Stimulated activated CD8-positive, alpha-beta memory T cell treated with anti-CD3 and anti-CD28 coated beads, Interleukin-4, amount 100 ng/mL, for 1 hour (primary cell): ENCODE data around the gene UBALD1.

Experiments used
- DNase-seq, 2 donors: peaks; one replicate each; pipeline ENCODE4 v3.0.0-alpha.2; 2020; ENCODE audit warnings: low read depth in 2 of 2, low spot score in 1 of 2

The UBALD1 gene

GRCh38 chr16:4646773-4647643 lies 32.3 kb upstream of the UBALD1 start:
- DNase-seq: no peak

GRCh38 chr16:4641895-4642294 lies 27.2 kb upstream of the UBALD1 start:
- no peak for DNase-seq

GRCh38 chr16:4641306-4641687 lies 26.6 kb upstream of the UBALD1 start:
- DNase-seq: no peak

GRCh38 chr16:4640572-4641305 lies 26.1 kb upstream of the UBALD1 start:
- no peak for DNase-seq

- no peak for DNase-seq
These were observed 25.3 kb upstream of the UBALD1 start for GRCh38 chr16:4639899-4640509.

- no peak for DNase-seq
These were observed 22.9 kb upstream of the UBALD1 start for GRCh38 chr16:4637501-4638166.

GRCh38 chr16:4636196-4636595 lies 21.5 kb upstream of the UBALD1 start:
- no peak for DNase-seq

- DNase-seq: no peak
These were observed 20.1 kb upstream of the UBALD1 start for GRCh38 chr16:4634768-4635167.

GRCh38 chr16:4633910-4634635 lies 19.4 kb upstream of the UBALD1 start:
- DNase-seq: no peak

GRCh38 chr16:4631444-4631843 lies 16.8 kb upstream of the UBALD1 start:
- no peak for DNase-seq

- DNase-seq: no peak
These were observed 13.6 kb upstream of the UBALD1 start for GRCh38 chr16:4628283-4628682.

- DNase-seq: no peak
These were observed 11.7 kb upstream of the UBALD1 start for GRCh38 chr16:4626396-4626795.

GRCh38 chr16:4625560-4626159 lies 11.0 kb upstream of the UBALD1 start:
- no peak for DNase-seq

GRCh38 chr16:4624827-4625559 lies 10.3 kb upstream of the UBALD1 start:
- DNase-seq: peak; percentile 39 to 44

- peak; percentile 70 to 84 for DNase-seq
These were observed 9.5 kb upstream of the UBALD1 start, which contains the start of gene MGRN1 for GRCh38 chr16:4624015-4624826. MGRN1 (plus strand) TSS chr16:4624826; CDS start chr16:4624961, 135 bp downstream.

- DNase-seq: no peak
These were observed 8.9 kb upstream of the UBALD1 start for GRCh38 chr16:4623593-4623992.

GRCh38 chr16:4618645-4619418 lies 4.1 kb upstream of the UBALD1 start:
- no peak for DNase-seq

- no peak for DNase-seq
These were observed 3.2 kb upstream of the UBALD1 start for GRCh38 chr16:4617880-4618279.
